HepG2 (cell line): Measurements from ENCODE around the gene SHC1. TPM values are rescaled to one million over a fixed set of nuclear protein-coding genes. Genes with fewer than 3 reads are reported as not detected.

Source experiments
- FOXA1 ChIP-seq, 2 experiments: fragments of 450-650 bp in 1 of 2; sonication (generic) in 1 of 2; formaldehyde crosslinking in 1 of 2; IDR thresholded peaks; 2 replicates each; pipeline versions ENCODE4 v1.4.0 to v1.6.1; 2016 to 2020; ENCODE audit warnings: missing genetic modification reagents in 1 of 2
- HMGXB3 ChIP-seq: sonication (generic); formaldehyde crosslinking; IDR thresholded peaks from 2 replicates; pipeline ENCODE4 v1.4.0; 2020; ENCODE audit warnings: missing genetic modification reagents, borderline replicate concordance
- HNRNPL ChIP-seq: fragments of 200-400 bp; formaldehyde crosslinking; IDR thresholded peaks from 2 replicates; pipeline ENCODE4 v1.6.1; 2017; ENCODE audit warnings: mild to moderate bottlenecking, low read depth, low read length
- KLF6 ChIP-seq: IDR thresholded peaks from 2 replicates; pipeline ENCODE4 v1.8.0; 2016; ENCODE audit warnings: missing biosample characterization, missing genetic modification reagents
- NR2F6 ChIP-seq, 2 experiments: IDR thresholded peaks; 2 replicates each; pipeline ENCODE4 v1.6.1; 2016; ENCODE audit warnings: antibody characterized with exemption in 1 of 2, mild to moderate bottlenecking in 1 of 2
- PATZ1 ChIP-seq: sonication (generic); formaldehyde crosslinking; IDR thresholded peaks from 2 replicates; pipeline ENCODE4 v1.4.0; 2020; ENCODE audit warnings: missing genetic modification reagents
- PHF21A ChIP-seq: sonication (generic); formaldehyde crosslinking; IDR thresholded peaks from 2 replicates; pipeline ENCODE4 v1.5.0; 2020; ENCODE audit warnings: mild to moderate bottlenecking, missing genetic modification reagents
- RXRA ChIP-seq: sonication (generic); formaldehyde crosslinking; IDR thresholded peaks from 2 replicates; pipeline ENCODE4 v1.5.1; 2020; ENCODE audit warnings: missing genetic modification reagents
- STAT5B ChIP-seq: sonication (generic); formaldehyde crosslinking; IDR thresholded peaks from 2 replicates; pipeline ENCODE4 v1.4.0; 2020; ENCODE audit warnings: missing genetic modification reagents
- TBP ChIP-seq: sonication (generic); formaldehyde crosslinking; IDR thresholded peaks from 2 replicates; pipeline ENCODE4 v1.5.0; 2020; ENCODE audit warnings: missing genetic modification reagents
- TBX3 ChIP-seq: fragments of 450-650 bp; IDR thresholded peaks from 2 replicates; pipeline ENCODE4 v1.6.1; 2017; ENCODE audit warnings: antibody characterized with exemption, mild to moderate bottlenecking, inconsistent platforms, borderline replicate concordance
- TMF1 ChIP-seq: sonication (generic); formaldehyde crosslinking; IDR thresholded peaks from 2 replicates; pipeline ENCODE4 v1.8.1; 2022; ENCODE audit warnings: low read depth, missing genetic modification reagents
- TRIM22 ChIP-seq: fragments of 450-650 bp; IDR thresholded peaks from 2 replicates; pipeline ENCODE4 v1.6.1; 2017
- ZBTB3 ChIP-seq: sonication (generic); formaldehyde crosslinking; IDR thresholded peaks from 2 replicates; pipeline ENCODE4 v1.4.0; 2020; ENCODE audit warnings: low read depth, mild to moderate bottlenecking, moderate library complexity, missing genetic modification reagents, borderline replicate concordance
- ZNF180 ChIP-seq: sonication (generic); formaldehyde crosslinking; IDR thresholded peaks from 2 replicates; pipeline ENCODE4 v1.4.0; 2020; ENCODE audit warnings: low read depth, missing genetic modification reagents, borderline replicate concordance
- ZNF687 ChIP-seq: sonication (generic); formaldehyde crosslinking; IDR thresholded peaks from 2 replicates; pipeline ENCODE4 v1.5.1; 2020; ENCODE audit warnings: mild to moderate bottlenecking, missing genetic modification reagents, moderate library complexity
- ZNF777 ChIP-seq: sonication (generic); formaldehyde crosslinking; IDR thresholded peaks from 2 replicates; pipeline ENCODE4 v1.4.0; 2020; ENCODE audit warnings: missing genetic modification reagents
- polyA plus RNA-seq, 8 experiments: library from polyadenylated mRNA; depleted of rRNA in 3 of 8; stranded (reverse) in 7 of 8; unstranded in 1 of 8; fragments of >200 nt; fragmentation: Illumina TruSeq in 4 of 8; extraction: Trizol in 4 of 8; gene quantifications; 2 replicates each; pipeline versions ENCODE4 v1.2.1 to v1.2.3, GENCODE V29; 2011 to 2016; ENCODE audit warnings: low read depth in 4 of 8, missing spikeins in 1 of 8, mixed read lengths in 1 of 8; ENCODE audit not compliant: insufficient read depth in 1 of 8
- total RNA-seq, 5 experiments: library from RNA; depleted of rRNA; stranded (reverse); fragments of >200 nt; fragmentation: Illumina TruSeq; extraction: Trizol; gene quantifications; 2 replicates each; pipeline ENCODE4 v1.2.3, GENCODE V29; 2016; ENCODE audit warnings: low read depth in 1 of 5

The SHC1 gene
- total and polyA plus RNA-seq, 2 of the 13 experiments (the other 11 are each of a cell fraction or from before 2014, with no cell fraction given) = 52.0 to 137 TPM

GRCh38 chr1:154970631-154971340 is at the start of gene SHC1 (continued):
- TF ChIP-seq ZNF687 (peak; percentile 77), TMF1 (CRISPR knock-in tag) (no peak), TBX3 (no peak), NR2F6 (IDR thresholded peaks at IDR 0.05) (0 out of 2 replicates have a peak, but pooled peaks have one; percentile 11), NR2F6 (CRISPR knock-in tag; IDR thresholded peaks at IDR 0.05) (no peak), ZNF777 (CRISPR knock-in tag) (no peak), TRIM22 (no peak), HMGXB3 (CRISPR knock-in tag) (peak; percentile 58), FOXA1 (IDR thresholded peaks at IDR 0.05) (no peak), FOXA1 (CRISPR knock-in tag; IDR thresholded peaks at IDR 0.05) (no peak), ZNF180 (CRISPR knock-in tag) (no peak), KLF6 (CRISPR knock-in tag) (no peak), ZBTB3 (CRISPR knock-in tag) (no peak), HNRNPL (0 out of 2 replicates have a peak, but pooled peaks have one; percentile 19), STAT5B (CRISPR knock-in tag) (no peak), PHF21A (CRISPR knock-in tag) (no peak; the same call in 1 of the 2 replicates), PATZ1 (peak; percentile 98), TBP (CRISPR knock-in tag) (no peak), RXRA (no peak)
